ENCODE measurements around the gene CUL2. TPM values are rescaled to one million over a fixed set of nuclear protein-coding genes. Genes with fewer than 3 reads are reported as not detected.

Gene CUL2
- total RNA-seq, 2 experiments from 2014 or later: 37.4 to 40.2 TPM

GRCh38 chr10:35132727-35133126 lies 42.6 kb upstream of the CUL2 start:
- Mint-ChIP-seq H3K4me1 (ENCODE audit: low read depth) (peaks cover 65% of the 10 kb centered on the region), H3K9me3 (no peaks in the 10 kb centered on the region), H3K36me3 (ENCODE audit: low read depth) (peaks cover 19% of the 10 kb centered on the region), H3K27me3 (no peaks in the 10 kb centered on the region), H3K27ac (peak overlapping the region; percentile 78), H3K4me3 (peak overlapping the region; percentile 69)
- no peak for TF ChIP-seq CTCF (IDR thresholded peaks at IDR 0.05)
- intact Hi-C loops (cut with micrococcal nuclease): loop anchor here (1.0 kb wide), 1 partner anchor 17 kb away; no protein-coding TSS in a partner anchor
- ATAC-seq (no peak), DNase-seq (no peak)
- ChIA-PET POLR2A (interaction anchor here (0.7 to 2.1 kb wide), 3 partner anchors 11 to 63 kb away, joined by 4 to 11 read pairs (median 9); no protein-coding TSS in a partner anchor), CTCF (interaction anchor here (0.8 to 10.2 kb wide), 4 partner anchors 12 to 84 kb away, joined by 4 to 148 read pairs (median 5); no protein-coding TSS in a partner anchor)

- H3K27ac Mint-ChIP-seq: peak overlapping the region; percentile 85
- no peak for TF ChIP-seq CTCF (IDR thresholded peaks at IDR 0.05)
- intact Hi-C loops (cut with micrococcal nuclease): no loop called here
- H3K27me3 Mint-ChIP-seq: no peaks in the 10 kb centered on the region
- ATAC-seq (no peak), DNase-seq (no peak)
- H3K36me3 Mint-ChIP-seq (ENCODE audit: low read depth): peaks cover 22% of the 10 kb centered on the region
- no peaks in the 10 kb centered on the region for H3K9me3 Mint-ChIP-seq
- CTCF ChIA-PET: interaction anchor here (1.0 to 10.2 kb wide), 2 partner anchors 19 to 65 kb away, joined by 3 to 148 read pairs; no protein-coding TSS in a partner anchor
- peak overlapping the region; percentile 53 for H3K4me3 Mint-ChIP-seq
- POLR2A ChIA-PET: no interaction called here
- H3K4me1 Mint-ChIP-seq (ENCODE audit: low read depth): peaks cover 54% of the 10 kb centered on the region
Measured at GRCh38 chr10:35130663-35131062, 40.5 kb upstream of the CUL2 start.

- DNase-seq: no peak
- intact Hi-C loops (cut with micrococcal nuclease): loop anchor here (10.0 kb wide), 1 partner anchor 206 kb away; the partner anchor contains the start of gene CCNY
- no peaks in the 10 kb centered on the region for H3K27me3 Mint-ChIP-seq
- peaks cover 25% of the 10 kb centered on the region for H3K36me3 Mint-ChIP-seq (ENCODE audit: low read depth)
- CTCF ChIA-PET: interaction anchor here (10.2 to 12.6 kb wide), 2 partner anchors 67 to 88 kb away, joined by 148 to 255 read pairs; no protein-coding TSS in a partner anchor
- peaks cover 62% of the 10 kb centered on the region for H3K4me1 Mint-ChIP-seq (ENCODE audit: low read depth)
- H3K4me3 Mint-ChIP-seq: peak overlapping the region; percentile 97
- POLR2A ChIA-PET: interaction anchor here (0.8 to 5.0 kb wide), 3 partner anchors 32 to 87 kb away, joined by 3 to 81 read pairs (median 3); no protein-coding TSS in a partner anchor
- no peak for TF ChIP-seq CTCF (IDR thresholded peaks at IDR 0.05)
- H3K9me3 Mint-ChIP-seq: no peaks in the 10 kb centered on the region
- H3K27ac Mint-ChIP-seq: peak overlapping the region; percentile 98
- ATAC-seq: no peak
Measured at GRCh38 chr10:35129185-35129674, 39.1 kb upstream of the CUL2 start.

GRCh38 chr10:35127289-35127891 lies 37.2 kb upstream of the CUL2 start:
- DNase-seq (peak; percentile 71), ATAC-seq (no peak)
- no peak for TF ChIP-seq CTCF (IDR thresholded peaks at IDR 0.05)
- ChIA-PET CTCF (interaction anchor here (1.0 to 12.6 kb wide), 10 partner anchors 22 to 223 kb away, joined by 3 to 255 read pairs (median 9); no protein-coding TSS in a partner anchor), POLR2A (interaction anchor here (0.9 to 5.0 kb wide), 18 partner anchors 10 to 228 kb away, joined by 3 to 81 read pairs (median 6); no protein-coding TSS in a partner anchor)
- Mint-ChIP-seq H3K27ac (peak overlapping the region; percentile 98), H3K4me1 (ENCODE audit: low read depth) (peaks cover 58% of the 10 kb centered on the region), H3K36me3 (ENCODE audit: low read depth) (peaks cover 22% of the 10 kb centered on the region), H3K4me3 (peak overlapping the region; percentile 97), H3K27me3 (no peaks in the 10 kb centered on the region), H3K9me3 (no peaks in the 10 kb centered on the region)
- intact Hi-C loops (cut with micrococcal nuclease): loop anchor here (1.0 to 10.0 kb wide), 2 partner anchors 68 to 207 kb away; partner anchors contain the start of gene CCNY
